GM18520 (cell line): ENCODE data around the gene RPTOR.

Experiments
- ATAC-seq: cut with Tn5 transposase; IDR thresholded peaks from one replicate; pipeline ENCODE4 v1.9.1; 2021; ENCODE audit not compliant: unreplicated experiment

RPTOR gene

DNA sequence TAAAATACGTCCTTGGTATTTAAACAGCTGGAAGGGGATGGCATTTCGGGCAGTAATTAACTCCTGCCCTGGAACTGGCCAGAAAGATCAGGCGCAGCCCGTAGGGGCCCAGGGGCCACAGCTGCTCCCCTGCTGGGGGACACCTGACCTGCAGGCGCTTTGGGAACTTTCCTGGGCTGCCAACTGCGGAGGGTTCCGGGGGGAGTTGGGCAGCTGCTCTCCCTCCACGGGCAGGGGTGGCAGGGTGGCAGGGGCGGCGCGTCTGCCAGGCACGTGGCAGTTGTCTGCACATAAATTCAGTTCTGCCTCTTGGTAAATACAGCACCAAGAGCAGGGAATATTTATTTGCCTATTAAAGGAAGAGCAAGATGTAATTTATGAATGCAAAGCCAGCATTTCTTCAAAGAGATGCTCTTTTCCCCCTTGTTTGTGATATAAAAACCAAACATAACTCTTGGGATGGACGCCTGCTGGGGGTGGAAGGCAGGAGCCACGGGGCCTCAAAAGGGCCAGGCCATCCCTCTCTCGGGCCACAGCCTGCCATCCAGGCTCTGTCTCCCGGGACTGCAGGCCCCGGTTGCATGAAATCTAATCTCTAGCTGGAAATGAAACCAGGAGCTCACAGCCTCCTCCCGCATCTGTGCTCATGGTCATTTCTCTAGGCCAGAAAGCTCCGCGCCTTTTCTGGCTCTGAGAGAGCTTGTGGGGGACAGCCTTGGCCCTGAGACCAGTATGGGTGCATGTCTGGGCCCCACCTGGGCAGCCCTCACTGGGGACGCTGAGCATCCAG, 417.1 kb downstream of the RPTOR start:
- ATAC-seq, result no peak

DNA sequence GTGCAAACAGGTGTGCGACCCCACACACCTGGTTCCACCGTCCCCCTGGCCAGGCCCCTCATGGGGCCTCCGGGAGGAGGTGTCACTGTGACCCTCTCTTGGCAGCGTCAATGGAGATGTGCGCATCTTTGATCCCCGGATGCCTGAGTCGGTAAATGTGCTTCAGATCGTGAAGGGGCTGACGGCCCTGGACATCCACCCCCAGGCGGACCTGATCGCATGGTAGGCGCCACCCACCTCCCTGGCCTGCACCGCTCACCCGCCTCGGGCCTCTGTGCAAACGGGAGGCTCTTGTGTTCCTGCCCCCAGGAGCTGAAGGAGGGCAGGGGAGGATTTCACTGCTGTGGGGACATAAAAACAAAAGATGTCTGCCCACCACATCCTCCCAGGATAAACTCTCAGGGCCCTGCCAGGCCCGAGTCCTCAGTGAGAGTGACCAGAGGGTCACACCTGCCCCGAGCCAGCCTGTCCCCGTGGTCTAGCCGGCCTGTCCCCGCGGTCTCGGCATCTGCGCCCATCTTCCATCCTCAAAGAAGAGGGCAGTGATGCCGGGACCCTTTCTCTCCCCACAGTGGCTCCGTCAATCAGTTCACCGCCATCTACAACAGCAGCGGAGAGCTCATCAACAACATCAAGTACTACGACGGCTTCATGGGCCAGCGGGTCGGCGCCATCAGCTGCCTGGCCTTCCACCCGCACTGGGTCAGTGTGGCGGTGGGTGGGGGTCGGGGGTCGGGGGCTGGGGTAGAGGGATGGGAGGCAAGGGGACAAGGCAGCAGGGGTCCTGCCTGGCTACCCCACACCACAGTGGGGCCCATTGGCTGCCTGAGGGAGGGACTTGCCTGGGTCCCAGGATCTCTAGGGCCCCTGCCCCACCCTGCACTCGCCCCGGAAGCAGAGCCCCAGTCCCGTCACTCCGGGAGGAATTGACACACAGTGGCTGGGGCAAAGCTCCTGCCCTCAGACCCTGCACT, 418.0 kb downstream of the RPTOR start:
- ATAC-seq, result no peak

DNA sequence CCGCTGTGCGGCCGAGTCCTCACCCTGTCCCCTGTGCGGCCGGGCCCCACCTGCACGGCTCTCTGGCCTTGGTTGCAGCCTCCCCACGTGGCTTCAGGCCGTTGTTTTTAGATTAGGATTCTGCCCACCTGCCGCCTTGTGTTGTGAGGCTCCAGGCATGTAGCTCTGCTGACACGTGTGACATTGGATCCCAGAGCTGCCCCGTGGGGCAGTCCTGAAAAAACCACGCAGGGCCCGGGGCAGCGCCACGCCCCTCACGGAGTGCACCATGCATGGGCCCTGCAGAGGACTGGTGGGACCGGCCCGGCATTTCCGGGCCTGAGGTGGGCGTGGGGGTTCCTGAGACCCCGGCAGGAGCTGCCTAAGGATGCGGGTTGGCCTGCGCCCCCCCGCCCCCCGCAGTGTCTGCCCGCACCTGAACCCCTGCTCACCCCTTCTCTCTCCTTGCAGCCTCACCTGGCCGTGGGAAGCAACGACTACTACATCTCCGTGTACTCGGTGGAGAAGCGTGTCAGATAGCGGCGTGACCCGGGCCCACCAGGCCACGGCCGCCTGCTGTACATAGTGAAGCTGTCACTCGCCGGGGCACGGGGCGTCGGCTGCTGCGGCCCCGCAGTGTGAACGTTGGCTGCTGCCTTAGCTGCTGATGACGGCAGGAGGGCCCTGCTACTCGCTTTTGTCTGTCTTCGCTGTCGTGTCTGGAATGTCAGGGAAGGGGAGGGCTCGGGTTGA, 419.3 kb downstream of the RPTOR start:
- no peak for ATAC-seq

DNA sequence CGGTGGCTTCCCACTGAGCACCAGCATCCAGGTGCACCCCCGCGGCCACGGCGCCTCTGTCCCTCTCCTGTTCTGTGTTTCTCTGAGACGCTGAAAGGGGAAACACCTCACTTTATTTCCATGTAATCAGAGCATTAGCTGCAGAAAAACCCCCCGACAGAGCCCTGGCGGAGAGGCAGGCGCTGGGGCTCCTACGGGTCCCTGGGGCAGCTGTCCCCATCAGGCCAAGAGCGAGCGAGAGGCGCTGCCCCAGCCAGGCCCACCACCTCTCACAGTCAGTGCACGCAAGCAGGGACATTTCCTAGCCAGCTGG, 419.9 kb downstream of the RPTOR start:
- no peak for ATAC-seq

DNA sequence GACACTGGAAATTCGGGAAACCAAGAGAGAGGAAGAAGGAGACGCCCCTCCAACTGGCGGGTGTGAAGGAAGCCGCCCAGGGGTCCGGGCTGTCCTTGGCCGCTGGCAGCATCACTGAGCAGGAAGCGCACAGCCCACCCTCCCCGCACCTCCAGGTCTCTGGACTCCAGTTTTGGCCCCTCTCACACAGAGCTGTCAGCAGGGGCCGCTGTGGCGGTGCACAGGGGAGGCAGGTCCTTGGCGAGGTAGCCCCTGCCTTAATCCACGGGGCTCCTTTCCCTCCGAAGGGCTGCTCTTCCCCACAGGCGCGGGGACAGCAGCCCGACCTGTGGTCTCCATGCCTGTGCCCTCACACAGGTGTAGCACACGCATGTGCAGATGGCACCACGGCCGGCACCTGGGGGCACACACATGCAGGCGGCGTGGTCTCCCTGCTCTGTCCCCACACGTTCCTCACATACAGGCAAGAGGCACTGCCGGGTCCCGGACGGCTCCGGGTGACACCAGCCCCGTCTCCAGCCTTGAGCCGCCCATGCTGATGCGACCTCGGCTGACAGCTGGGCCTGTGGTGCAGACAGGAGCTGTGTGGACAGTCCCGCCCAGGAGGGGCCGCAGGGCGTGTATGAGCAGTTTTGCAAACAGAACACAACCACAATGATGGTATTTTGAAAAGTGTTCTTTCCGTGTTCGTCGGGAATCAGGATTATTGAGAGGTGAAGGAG, 420.4 kb downstream of the RPTOR start:
- ATAC-seq, result no peak

DNA sequence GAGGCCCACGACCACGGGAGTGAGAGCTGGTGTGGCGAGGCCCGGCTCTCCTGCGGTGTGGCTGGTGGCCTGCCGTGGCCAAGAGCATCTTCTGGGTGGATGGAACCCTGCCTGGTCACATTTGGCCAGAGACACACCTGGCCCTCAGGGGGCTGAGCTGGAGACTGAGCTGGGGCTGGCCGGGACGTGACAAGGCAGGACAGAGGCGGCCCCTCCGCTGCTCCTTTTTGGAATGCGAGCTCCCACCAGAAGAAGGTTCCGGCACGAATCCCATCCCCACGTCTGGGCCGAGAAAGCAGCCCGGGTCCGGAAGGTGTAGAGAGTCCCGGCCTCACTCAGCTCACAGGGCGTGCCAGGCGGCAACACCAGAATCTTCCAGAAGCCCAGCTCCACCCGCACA, 421.0 kb downstream of the RPTOR start:
- no peak for ATAC-seq

DNA sequence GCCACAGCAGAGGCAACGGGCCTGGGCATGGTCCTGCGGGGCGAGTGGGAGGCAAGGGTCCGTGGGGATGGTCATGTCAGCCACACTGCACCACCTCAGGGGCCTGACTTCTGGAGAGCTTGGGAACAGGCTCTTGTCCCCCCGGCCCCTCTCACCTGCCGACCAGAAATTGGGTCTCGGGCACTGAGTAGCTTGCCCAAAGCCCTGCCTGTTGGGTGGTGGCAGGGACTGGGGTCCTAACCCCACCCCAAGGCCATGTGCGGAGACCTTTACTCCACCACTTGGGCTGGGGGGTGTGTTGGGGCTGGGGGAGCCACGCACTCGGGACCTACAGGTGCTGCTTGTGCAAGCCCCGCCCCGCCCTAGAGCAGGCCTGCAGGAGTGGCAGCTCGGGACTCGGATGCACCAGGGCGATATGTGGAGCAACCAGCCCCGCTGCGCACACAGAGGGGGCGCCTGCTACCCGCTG, 422.8 kb downstream of the RPTOR start:
- no peak for ATAC-seq

DNA sequence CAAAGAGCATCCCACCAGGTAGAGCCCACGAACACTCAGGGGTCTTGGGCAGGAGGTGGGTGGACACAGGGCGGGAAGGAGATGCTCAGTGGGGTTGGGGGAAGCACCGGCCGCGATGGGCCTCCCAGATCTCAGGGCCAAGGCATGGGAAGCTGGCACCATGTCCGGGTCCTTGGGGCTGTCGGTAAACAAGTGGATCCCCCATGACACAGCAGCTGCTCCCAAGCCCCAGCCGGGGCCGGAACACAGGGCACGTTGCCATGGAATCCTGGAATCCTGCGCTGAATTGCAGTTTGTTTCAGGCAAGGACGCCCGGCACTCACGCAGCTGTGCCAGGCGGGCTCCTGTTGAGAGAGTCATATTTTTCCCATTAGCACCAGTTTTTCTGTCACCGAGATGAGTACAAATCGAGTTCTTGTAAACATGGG, 424.0 kb downstream of the RPTOR start:
- no peak for ATAC-seq

DNA sequence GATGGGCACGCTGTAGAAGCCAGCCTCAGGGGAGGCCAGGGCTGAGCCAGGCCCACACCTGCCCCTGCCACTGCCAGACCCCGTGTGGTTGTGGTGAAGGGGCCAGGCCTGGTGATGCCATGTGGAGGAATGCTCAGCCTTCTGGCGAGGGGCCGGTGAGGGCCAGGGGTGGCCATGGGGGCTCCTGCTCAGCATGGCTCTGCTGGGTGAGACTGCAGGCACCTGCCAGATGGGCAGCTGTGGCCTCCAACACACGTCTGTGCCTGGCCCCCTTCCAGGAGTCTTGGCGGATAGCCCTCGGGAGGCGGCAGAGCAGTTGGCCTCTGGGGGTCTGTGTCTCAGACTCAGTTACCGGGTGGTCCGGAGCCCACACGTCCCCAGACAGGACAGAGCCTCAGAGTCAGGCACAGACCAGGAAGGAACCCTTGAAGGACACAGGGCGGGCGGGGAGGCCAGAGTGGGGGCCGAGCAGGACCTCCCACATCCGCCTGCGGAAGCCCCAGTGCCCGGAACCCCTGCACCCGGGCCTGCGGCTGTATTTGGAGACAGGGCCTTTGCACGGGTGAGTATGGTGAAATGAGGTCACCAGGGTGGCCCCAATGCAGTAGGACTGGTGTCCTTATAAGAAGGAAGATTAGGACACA, 424.5 kb downstream of the RPTOR start:
- ATAC-seq, result no peak

DNA sequence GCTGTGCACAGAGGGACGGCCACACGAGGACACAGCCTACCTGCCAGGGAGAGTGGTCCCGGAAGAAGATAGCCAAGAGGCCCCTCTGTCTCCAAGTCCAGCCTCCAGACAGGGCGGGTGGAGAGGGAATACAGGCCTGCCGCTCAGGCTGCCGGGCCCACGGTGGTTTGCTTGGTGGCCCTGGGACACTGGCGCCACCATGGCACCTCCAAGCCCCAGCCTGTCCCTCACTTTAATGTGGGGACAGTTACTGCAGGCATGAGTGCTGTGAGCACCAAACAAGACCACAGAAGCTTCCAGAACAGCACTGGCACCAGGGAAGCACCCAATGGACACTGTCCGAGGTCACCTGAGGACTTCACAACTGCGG, 425.0 kb downstream of the RPTOR start:
- no peak for ATAC-seq

DNA sequence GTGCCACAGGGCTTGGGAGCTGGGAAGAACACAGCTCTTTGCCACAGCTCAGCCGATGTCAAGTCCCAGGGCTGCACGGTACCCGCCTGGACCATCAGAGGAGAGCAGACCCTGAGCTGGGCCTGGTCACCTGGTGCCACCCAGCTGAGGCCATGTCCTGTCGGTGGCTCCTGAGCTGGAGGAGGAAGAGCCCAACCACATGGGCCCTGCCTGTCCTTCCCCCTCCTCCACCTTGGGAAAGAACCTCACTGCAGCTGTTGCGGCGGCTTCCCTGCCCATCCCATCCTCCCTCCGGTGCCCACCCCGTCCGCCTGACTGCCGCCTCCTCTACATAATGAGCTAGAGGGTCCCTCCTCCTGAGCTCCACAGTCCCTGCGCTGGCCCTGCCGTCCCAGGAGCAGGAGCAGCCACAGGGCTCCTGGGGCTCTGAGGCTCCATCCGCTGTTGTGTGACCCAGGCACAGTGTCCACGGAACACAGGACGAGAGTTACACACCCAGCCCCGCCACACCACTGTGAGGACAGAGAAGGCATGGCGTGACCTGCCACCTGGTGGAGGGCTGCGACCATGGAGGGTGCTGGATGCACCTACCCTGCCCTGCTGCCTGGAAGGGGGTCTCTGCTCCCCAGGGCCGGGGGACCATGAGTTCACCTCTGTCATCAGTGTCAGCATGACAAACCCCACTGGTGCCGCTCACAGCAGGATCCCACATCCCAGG, 425.6 kb downstream of the RPTOR start:
- no peak for ATAC-seq

DNA sequence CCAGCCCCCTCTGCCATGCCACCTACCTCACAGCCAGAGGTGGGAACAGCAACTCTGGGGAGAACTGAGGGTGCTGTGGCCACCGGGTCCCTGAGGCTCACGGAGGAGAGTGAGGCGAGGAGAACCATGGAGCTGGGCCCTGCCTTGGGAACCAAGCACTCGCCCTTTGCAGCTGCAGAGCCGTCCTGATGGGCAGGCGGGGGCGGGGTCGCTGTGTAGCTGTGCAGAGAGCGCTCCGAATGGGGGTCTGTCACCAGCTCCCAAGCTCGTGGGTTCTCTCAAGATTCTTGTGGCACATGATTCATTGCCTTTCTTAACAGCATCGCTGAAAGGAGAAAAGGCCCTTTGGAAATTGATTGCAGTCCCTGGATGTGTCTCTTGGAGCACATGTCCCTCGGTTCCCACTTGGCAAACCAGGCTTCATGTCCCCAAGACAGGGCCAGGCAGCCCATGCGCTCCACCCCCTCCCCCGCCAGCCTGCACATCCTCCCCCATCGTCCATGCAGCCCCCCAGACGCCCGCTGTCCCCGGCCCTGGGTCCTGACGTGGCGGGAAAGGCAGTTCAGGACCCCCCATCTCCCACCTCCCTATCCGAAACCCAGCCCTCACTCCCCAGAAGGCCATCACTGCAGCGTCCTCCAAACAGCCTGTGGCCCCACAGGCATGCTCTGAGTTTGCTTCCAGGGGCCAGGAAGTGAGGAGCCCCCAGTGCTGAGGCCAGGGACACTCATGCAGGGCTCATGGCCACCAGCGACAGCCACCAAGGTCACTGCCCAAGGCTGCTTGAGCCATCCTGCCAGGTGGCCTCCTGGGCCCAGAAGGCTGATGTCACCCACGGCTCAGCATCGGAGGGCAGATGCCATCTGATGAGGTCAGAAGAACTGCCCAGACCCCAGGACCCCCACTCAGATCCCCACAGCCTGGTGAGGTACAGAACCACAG, 426.4 kb downstream of the RPTOR start:
- ATAC-seq, result no peak

DNA sequence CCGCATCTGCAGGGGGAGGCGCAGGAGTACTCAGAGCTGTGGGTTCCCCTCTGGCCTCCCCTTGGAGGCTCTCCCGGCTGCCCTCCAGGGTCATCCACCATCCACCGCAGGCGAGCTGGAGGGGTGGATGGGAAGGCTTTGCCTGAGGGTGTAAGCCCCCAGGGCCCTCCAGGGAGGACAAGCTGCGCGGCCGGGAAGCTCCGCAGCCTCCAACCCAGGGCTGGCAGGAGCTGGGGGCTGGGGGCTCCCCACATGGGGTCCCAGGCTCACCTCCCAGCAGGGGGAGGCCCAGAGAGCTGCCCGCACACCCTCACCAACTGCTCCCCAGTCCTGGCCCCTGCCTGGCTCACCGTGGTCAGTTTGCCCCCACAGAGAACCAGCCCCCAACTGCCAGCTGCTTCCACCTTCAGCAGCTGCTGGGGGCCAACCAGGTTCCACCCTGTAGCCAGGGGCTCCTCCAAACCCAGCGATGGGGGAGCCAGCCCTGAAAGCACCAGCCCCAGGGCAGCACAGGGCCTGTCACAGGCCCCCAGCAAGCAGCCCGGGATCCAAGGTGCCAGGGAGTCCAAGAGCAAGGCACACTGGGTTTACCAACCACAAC, 427.2 kb downstream of the RPTOR start:
- no peak for ATAC-seq

DNA sequence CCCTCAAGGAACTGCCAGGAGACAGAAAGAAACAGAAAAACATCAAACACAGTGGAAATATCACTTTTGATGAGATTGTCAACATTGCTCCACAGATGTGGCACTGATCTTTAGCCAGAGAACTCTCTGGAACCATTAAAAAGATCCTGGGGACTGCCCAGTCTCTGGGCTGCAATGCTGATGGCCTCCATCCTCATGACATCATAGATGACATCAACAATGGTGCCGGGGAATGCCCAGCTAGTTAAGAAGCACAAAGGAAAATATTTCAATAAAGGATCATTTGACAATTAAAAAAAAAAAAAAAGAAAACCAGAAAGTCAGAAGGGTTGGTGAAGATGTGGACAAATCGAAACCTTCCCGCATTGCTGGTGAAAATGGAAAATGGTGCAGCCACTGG, 432.1 kb downstream of the RPTOR start:
- no peak for ATAC-seq

DNA sequence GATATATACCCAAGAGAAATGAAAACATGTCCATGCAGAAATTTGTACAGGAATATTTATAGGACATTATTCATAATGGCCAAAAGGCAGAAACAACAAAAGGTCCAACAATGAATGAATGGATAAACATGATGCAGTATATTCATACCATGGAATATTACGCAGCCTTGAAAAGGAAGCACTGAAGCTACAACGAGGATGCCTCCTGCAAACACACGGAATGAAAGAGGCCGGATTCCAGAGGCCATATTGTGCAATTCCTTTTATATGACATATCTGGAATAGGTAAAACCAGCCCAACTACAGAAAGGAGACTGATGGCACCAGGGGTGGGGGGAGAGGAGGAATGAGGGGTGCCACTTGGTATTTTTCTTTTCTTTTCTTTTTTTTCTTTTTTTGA, 432.5 kb downstream of the RPTOR start:
- no peak for ATAC-seq

DNA sequence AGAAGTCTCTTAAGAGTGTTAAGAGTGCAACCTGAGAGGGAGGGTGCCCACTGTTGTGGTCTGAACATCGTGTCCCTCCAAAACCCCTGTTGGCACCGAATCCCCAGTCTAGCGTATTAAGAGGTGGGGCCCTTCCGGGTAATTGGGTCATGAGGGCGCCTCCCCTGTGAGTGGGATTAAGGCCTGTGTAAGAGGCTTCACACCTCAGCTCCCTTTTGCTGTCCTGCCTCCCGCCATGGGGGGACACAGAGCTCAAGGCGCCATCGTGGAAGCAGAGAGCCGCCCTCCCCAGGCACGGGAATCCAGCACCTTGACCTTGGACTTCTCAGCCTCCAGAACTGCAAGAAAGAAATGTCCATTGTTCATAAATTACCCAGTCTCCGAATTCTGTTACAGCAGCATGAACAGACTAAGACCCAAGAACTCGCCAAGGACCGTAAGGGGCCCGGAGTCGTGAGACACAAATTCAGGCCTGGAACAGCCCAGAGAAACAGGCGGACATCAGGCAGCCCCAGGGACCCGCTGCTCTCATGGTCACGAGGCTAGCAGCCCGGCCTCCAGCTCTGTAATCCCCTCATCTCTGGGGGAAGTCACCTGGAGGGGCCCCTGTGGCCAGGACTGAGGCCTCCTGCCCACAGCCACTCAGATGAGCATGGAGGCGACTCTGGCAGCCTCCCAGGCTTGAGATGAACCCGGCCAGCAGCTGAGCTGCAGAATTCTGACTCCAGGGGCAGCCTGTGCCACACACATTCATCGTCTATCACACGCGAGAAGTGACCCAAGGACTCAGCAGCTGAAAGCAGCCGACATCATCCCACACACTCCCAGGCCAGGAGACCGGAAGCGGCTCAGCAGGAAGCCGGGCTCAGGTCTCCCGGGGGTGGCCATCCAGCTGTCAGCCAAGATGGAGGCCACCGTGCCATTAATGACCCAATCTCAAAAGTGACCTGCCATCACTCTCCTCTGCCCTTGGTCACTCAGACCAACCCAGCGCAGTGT, 434.2 kb downstream of the RPTOR start:
- ATAC-seq, result no peak
